ENCODE data around the gene INO80C. TPM values are rescaled to one million over a fixed set of nuclear protein-coding genes. Genes with fewer than 3 reads are reported as not detected.

INO80C gene
- total and polyA plus RNA-seq, 2 of the 4 experiments (the other 2 are of a cell fraction), result 5.6 to 17.1 TPM

DNA sequence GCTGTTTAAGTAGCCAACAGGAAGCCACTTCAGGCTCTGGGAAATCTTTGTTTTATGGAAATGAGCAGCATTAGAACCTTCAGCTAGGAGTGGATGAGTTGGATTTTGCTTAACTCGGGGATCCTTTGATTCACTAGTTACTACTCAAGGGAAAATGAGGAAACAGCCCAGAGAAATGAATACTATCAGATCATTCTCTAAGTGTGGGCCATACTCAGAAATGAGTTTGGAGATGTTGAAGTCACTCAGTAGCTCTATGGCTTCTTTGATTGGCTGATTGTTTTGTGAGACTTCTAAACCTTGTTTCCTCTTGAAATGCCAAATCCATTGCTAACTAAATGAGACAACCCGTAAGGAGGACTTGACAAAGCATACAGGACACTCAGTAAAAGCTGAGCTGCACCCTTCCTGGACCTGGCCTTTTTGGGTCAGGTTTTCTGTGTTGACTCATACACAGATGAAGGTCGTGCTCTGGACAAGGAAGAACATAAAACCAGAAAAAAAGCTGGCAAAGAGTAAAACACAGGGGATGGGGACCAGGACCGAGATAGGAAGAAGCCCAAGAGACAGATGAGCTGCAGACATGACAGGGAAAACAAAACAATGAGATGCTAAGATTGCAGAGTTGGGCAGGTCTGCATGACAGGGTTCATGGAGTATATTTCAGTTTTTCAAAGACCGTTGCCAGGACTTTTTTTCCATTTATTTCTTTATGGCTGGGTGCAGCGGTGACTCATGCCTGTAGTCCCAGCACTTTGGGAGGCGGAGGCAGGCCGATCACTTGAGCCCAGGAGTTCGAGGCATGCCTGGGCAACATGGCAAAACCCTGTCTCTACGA, 41.6 kb downstream of the INO80C start:
- H3K27ac ChIP-seq (ENCODE audit: insufficient read depth, low read length), result no peak overlapping the region

More for the DNA sequence above, 41.6 kb downstream of the INO80C start:
- no peak overlapping the region for H2BK5ac ChIP-seq (ENCODE audit: low read depth, low read length, poor library complexity, severe bottlenecking)
- H3K56ac ChIP-seq (ENCODE audit: extremely low read depth, insufficient read depth, low read length), result no peak overlapping the region
- peaks cover 20% of the 10 kb centered on the region for H3K4me1 ChIP-seq (ENCODE audit: control insufficient read depth, insufficient read depth, low read length)
- H2BK120ac ChIP-seq (ENCODE audit: low read depth, low read length), result peak overlapping the region; percentile 16; the same call in 1 of the 2 replicates
- peak overlapping the region; percentile 42; the same call in 1 of the 2 replicates for H3K18ac ChIP-seq (ENCODE audit: low read depth, low read length)
- no peak overlapping the region for H2BK20ac ChIP-seq (ENCODE audit: low read depth, low read length)
- H2AFZ ChIP-seq (replicated peaks; ENCODE audit: low read length, poor library complexity), result no peak overlapping the region
- dilution Hi-C loops (cut with HindIII; ENCODE audit: low sequenced_read_pairs, unreplicated experiment), result no loop called here
- no peaks in the 10 kb centered on the region for H3K36me3 ChIP-seq (ENCODE audit: control insufficient read depth, insufficient read depth, low read length)
- ATAC-seq (ENCODE audit: low read depth) (no peak), DNase-seq (peak; percentile 17)
- ChIA-PET CTCF (no interaction called here), POLR2A (ENCODE audit: unreplicated experiment) (no interaction called here)
- H3K4me3 ChIP-seq (ENCODE audit: insufficient read depth, low read depth, low read length), result no peak overlapping the region
- intact Hi-C loops (cut with micrococcal nuclease), result no loop called here
- 0 out of 2 replicates have a peak overlapping the region, but pooled peaks have one; percentile 23 for H3K23ac ChIP-seq (ENCODE audit: low read depth, low read length)
- in situ Hi-C loops (cut with MboI; ENCODE audit: low sequenced_read_pairs), result no loop called here
- H2BK15ac ChIP-seq (ENCODE audit: low read depth, low read length), result no peak overlapping the region
- TF ChIP-seq NFE2L2 (IDR thresholded peaks at IDR 0.05; ENCODE audit: low read depth, low read length) (no peak), RCOR1 (IDR thresholded peaks at IDR 0.05; ENCODE audit: insufficient replicate concordance, low read length) (no peak), MAZ (IDR thresholded peaks at IDR 0.05; ENCODE audit: borderline replicate concordance, low read depth, low read length) (no peak), CHD1 (IDR thresholded peaks at IDR 0.05; ENCODE audit: low read depth, low read length) (no peak), MXI1 (IDR thresholded peaks at IDR 0.05; ENCODE audit: borderline replicate concordance, low read depth, low read length) (no peak), CEBPB (IDR thresholded peaks at IDR 0.05; ENCODE audit: low read depth, low read length) (no peak), BHLHE40 (IDR thresholded peaks at IDR 0.05; ENCODE audit: low read depth, low read length) (no peak), ELK1 (IDR thresholded peaks at IDR 0.05; ENCODE audit: borderline replicate concordance, low read depth, low read length) (no peak), MAFK (IDR thresholded peaks at IDR 0.05; ENCODE audit: low read depth, low read length) (no peak)
- TF ChIP-seq, protein P1, sequence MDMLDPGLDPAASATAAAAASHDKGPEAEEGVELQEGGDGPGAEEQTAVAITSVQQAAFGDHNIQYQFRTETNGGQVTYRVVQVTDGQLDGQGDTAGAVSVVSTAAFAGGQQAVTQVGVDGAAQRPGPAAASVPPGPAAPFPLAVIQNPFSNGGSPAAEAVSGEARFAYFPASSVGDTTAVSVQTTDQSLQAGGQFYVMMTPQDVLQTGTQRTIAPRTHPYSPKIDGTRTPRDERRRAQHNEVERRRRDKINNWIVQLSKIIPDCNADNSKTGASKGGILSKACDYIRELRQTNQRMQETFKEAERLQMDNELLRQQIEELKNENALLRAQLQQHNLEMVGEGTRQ (IDR thresholded peaks at IDR 0.05; ENCODE audit: low read depth, low read length), result no peak
- no peaks in the 10 kb centered on the region for H3K79me1 ChIP-seq (ENCODE audit: low read depth in 1 of 2, low read length in 2 of 2)
- no peak overlapping the region for H3K14ac ChIP-seq (replicated peaks; ENCODE audit: low read depth, low read length)
- peak overlapping the region; percentile 44; the same call in 1 of the 2 replicates for H4K91ac ChIP-seq (ENCODE audit: insufficient read depth, low read depth, low read length)
- no peak overlapping the region for H3K9ac ChIP-seq (ENCODE audit: low read depth, low read length)
- no peak overlapping the region for H4K5ac ChIP-seq (ENCODE audit: low read depth, low read length)
- 64% methylated on average over 3 of the region's 10 CpGs; no CpG with 5 or more reads in 1 of the 2 experiments for WGBS, 2 experiments (ENCODE audit: extremely low coverage in 2 of 2, insufficient read length in 1 of 2)
- H3K9me1 ChIP-seq (ENCODE audit: insufficient read depth, low read length), result peaks cover 13% of the 10 kb centered on the region
- no peak overlapping the region for H3K4me2 ChIP-seq (ENCODE audit: low read depth, low read length)
- H2AK9ac ChIP-seq (replicated peaks; ENCODE audit: low read depth, low read length, poor library complexity), result no peak overlapping the region
- BruUV-seq (replicated peaks), result no TSS peak
- 0 out of 2 replicates have a peak overlapping the region, but pooled peaks have one; percentile 28 for H2AK5ac ChIP-seq (ENCODE audit: low read depth, low read length)
- H4K8ac ChIP-seq (ENCODE audit: low read depth in 2 of 2, low read length in 2 of 2), result no peak overlapping the region
- H4K20me1 ChIP-seq (ENCODE audit: insufficient read depth, low read length), result no peaks in the 10 kb centered on the region
- H3K9me3 ChIP-seq (ENCODE audit: control insufficient read depth, insufficient read depth, low read length), result no peaks in the 10 kb centered on the region
- H3K4ac ChIP-seq (ENCODE audit: low read depth, low read length), result peak overlapping the region; percentile 24; the same call in 1 of the 2 replicates
- no peaks in the 10 kb centered on the region for H3K27me3 ChIP-seq (ENCODE audit: control insufficient read depth, insufficient read depth, low read length)

All from IMR-90 (cell line).